NK-92 treated with Interleukin-12 subunit alpha and Interleukin-12 subunit beta, amount 100 ng/mL, for 24 hours (cell line): ENCODE results near the gene CGB1.
"Not testable (repeated sequence)": the region's sequence is repeated elsewhere in the genome, so short reads cannot be mapped to it uniquely, and the experiment has no call there.

Source experiments
- DNase-seq: peaks from one replicate; lab custom pipeline; 2025; lab: John Stamatoyannopoulos, UW

The CGB1 gene

GRCh38 chr19:49036815-49037214 lies at the start of gene CGB1:
Gene CGB1, minus strand, starts transcription at chr19:49036895. Its CDS starts 184 bp downstream, at chr19:49036711.
- DNase-seq: not testable (repeated sequence)

GRCh38 chr19:49086296-49086695 lies 49.6 kb upstream of the CGB1 start:
- no peak for DNase-seq

- no peak for DNase-seq
These were observed 49.2 kb upstream of the CGB1 start for GRCh38 chr19:49085868-49086232.

- DNase-seq: peak; percentile 99
These were observed 48.5 kb upstream of the CGB1 start, which contains the start of gene SNRNP70 for GRCh38 chr19:49085020-49085867. Gene SNRNP70, plus strand, starts transcription at chr19:49085451. Its CDS starts 964 bp downstream, at chr19:49086415.

GRCh38 chr19:49084206-49085019 lies 47.7 kb upstream of the CGB1 start:
- DNase-seq: no peak

DNA sequence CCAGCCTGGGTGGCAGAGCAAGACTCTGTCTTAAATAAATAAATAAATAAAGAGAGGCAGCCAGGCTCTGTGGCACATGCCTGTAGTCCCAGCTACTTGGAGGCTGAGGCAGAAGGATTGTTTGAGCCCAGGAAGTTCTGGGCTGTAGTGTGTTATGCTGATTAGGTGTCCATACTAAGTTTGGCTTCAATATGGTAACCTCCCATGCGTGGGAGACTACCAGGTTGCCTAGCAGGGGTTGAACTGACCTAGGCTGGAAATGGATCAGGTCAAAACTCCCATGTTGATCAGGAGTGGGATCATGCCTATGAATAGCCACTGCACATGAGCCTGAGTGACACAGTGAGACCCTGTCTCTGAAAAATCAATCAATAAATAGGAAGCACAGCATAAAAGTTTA lies 44.6 kb upstream of the CGB1 start:
- no peak for DNase-seq

DNA sequence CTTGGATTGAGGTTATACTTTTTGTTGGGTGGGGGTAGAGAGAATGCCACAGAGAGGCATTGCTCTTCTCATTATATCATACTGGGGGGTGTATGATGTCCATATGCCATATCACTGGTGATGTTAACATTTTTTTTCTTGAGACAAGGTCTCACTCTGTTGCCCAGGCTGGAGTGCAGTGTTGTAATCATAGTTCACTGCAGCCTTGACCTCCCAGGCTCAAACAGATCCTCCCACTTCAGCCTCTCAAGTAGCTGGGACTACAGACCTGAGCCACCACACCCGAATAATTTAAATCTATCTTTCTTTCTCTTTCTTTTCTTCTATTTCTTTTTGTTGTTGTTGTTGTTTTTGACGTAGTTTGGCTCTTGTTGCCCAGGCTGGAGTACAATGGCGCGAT lies 43.7 kb upstream of the CGB1 start:
- no peak for DNase-seq

- not testable (repeated sequence) for DNase-seq
These were observed 38.2 kb upstream of the CGB1 start for GRCh38 chr19:49074869-49075268.

DNA sequence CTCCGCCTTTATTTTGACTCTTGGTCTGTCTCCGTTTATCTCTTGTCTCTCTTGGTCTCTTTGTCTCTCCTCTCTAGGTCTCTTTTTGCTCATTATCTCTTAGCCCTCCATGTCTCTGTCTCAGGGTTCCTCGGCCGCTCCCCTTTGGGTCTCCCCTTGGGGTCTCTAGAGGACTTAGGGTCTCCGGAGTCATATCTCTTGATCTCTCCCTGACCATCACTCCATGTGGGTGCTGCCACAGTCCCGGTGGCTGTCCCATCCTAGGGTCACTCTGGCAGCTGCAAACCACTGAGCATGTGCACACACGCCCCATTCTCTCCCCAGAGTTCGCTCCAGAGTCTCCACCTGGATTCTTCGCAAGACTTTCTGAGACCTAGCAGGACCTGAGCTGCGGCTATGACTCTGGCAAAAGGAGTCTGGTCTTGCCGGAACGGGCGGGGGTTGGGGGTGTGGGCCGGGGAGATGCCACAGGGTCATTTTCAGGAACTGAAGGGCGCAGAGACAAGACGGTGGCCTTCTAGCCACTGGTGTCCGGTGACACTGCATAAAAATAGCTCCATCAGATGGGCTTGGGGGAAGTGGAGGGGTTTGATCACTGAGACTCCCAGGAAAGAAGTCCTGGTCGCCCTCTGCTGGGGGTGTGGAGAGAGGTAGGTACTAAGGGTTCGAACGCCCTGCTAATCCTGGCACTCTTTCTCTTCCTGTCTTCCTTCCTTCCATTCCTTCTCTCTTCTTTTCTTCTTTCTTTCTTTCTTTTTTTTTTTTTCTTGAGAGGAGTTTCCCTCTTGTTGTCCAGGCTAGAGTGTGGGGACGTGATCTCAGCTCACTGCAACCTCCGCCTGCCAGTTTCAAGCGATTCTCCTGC lies 37.1 kb upstream of the CGB1 start:
- no peak for DNase-seq

DNA sequence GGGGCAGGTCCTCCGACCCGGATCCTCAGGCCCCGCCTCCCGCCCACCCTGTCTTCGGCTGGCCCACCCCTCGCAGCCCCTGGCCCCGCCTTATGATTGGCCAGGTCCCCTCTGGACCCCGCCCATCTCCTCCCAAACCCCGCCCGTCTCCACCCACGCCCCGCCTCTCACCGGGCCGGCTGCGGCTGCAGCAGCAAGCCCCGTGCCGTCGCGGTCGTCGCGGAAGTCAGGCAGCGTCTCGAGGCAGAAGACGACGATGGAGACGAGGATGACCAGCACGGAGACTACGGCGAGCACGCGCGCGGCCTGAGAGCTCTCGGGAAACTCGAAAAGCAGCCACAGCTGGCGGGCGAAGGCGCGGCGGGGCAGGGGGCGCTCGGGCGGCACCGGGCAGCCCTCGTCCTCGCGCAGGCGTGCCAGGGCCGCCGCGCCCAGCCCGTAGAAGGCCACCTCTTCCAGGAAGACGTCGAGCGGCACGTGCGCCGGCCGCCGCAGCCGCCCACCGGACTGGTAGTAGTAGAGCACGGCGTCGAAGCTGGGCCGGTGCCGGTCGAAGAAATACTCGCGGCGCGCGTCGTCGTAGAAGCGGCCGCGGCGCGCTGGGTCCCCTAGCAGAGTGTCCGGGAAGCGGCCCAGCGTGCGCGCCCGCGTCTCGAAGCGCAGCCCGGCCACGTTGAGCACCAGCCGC lies 35.3 kb upstream of the CGB1 start:
- DNase-seq: no peak

DNA sequence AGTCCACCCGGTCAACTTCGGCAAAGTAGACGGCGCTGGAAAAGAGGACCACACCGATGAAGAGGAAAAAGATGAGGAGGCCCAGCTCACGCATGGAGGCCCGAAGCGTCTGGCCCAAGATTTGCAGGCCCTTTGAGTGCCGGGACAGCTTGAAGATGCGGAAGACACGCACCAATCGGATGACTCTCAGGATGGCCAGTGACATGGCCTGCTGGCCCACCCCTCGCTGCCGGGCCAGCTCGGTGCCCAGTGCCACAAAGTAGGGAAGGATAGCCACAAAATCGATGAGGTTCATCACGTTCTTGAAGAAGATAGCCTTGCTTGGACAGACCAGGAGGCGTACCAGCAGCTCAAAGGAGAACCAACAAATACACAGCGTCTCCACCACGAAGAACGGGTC lies 33.7 kb upstream of the CGB1 start:
- no peak for DNase-seq

GRCh38 chr19:49069026-49069425 lies 32.3 kb upstream of the CGB1 start:
- DNase-seq: no peak

DNA sequence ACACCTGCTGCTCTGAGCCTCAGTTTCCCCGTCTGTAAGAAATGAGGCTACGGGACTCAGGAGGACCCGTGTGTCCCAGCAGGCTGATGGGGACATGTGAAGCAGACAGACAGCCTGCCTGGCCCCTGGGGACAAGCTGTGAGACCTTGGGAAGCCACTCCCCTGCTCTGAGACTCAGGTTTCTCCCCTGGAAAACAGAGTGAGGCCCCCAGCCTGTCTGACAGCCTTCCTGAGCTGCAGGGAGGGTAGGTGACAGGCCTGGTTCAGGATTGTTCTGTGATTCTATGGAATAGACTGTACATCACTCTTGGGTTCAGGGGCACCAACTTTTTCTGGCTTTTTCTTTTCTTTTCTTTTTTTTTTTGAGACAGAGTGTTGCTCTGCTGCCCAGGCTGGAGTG lies 30.9 kb upstream of the CGB1 start:
- DNase-seq: no peak

DNA sequence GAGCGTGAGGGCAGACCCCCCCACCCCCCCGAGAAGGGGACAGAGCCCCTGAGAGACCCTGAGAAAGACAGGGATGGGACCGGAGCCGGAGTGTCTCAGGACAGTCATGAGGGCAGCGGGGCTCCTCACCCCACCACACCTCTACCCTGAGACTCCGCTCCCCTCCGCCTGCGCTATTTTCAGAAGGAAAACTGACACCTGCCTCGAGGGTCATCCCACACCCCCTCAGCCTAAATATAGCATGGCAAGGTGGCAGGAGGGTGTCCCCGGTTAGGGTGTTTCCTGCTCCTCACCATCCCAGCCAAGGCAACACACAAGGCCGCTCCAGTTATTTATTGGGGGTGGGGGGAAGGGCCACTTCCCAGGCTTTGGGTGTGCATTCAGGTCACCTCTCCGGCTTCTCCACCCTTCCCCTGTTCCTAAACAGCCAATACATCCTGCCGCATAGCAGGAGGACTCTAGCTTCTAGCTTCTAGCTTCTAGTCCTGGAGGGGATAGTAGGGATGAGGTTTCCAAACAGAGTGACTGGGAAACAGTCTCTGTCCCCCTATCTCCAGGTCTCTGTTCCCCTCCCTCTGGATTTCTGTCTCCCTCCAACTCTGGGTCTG lies 29.3 kb upstream of the CGB1 start:
- DNase-seq: no peak

- no peak for DNase-seq
These were observed 28.3 kb upstream of the CGB1 start, which contains the start of gene NTF4 for GRCh38 chr19:49064768-49065611. Gene NTF4, minus strand, starts transcription at chr19:49064818. Its CDS starts 2,821 bp downstream, at chr19:49061997.

DNA sequence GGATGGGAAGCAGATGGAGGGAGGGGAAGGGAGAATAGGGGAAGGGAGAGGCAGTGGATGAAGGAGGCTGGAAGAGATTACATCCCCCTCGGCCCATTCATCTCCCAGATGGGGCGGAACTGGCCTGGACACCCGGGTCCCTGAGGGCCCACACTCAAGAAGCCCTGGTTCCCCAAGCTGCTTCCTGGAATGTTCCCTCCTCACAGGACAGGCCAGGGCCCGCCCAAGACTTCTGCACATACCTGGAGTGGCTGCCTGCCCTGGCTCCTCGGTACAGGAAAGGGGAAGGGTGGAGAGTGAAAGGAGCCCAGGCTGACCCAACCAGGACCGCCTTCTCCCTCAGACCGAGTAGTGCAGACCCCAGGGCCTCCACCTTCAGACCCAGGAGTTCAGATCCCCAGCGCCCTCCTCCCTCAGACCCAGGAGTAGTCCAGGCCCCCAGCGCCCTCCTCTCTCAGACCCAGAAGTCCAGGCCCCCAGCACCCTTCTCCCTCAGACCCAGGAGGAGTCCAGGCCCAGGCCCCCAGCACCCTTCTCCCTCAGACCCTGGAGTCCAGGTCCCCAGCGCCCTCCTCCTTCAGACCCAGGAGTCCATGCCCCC lies 27.4 kb upstream of the CGB1 start:
- DNase-seq: no peak

DNA sequence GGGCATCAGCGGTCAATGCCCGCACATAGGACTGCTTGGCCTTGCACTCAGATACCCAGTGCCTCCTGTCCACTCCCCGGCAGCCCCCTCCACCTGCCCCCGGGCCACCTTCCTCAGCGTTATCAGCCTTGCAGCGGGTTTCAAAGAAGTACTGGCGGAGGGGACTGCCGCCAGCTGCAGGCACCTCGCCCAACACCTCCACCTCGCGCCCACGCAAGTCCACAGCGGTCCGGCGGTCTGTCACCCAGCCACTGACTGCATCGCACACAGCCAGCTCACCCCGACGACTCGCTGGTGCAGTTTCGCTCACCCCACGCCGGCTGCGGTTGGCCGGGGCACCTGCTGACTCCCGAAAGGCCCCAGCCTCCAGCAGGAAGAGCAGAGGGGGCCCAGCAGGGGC lies 24.8 kb upstream of the CGB1 start:
- DNase-seq: no peak

DNA sequence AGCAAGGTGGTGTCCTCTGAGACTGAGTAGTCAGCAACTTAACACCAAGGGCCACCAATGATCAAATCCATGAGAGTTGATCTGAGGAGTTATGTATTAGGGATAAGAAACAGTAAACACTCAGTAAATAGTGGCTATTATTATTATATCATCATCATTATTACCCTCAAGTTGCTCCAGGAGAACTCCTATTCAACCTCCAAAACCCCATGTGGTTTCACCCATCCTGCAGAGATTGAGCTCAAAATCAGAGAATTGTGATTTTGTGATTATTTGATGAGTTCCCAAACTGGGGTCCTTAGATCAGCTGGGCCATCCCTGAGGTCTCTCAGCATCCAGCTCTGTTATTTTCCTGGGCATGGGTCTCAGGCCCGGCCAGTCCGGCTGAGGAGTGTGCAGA lies 24.3 kb upstream of the CGB1 start:
- DNase-seq: no peak

DNA sequence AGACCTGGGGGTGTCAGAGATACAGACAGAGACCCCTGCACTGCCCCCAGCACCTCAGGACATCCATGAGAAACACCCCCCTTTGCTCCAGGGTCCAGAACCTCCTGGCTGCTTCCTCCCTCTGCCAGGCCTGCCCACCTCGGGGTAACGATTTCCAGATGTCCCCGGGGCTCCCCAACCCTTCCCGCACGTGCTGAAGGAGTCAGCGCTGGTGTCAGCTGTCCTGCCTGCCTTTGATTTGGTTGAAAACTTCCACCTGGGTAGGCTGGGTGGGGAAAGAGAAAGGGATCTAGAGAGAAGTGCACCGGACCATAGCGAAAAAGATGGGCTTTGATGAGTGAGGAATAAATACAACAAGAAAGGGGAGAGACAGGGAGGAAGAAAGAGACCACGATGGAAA lies 22.4 kb upstream of the CGB1 start:
- DNase-seq: no peak

- DNase-seq: no peak
These were observed 21.9 kb upstream of the CGB1 start for GRCh38 chr19:49058562-49058961.
